GM18505 (cell line): Measurements from ENCODE around the gene ZBED1.
"Not testable (repeated sequence)": the region's sequence is repeated elsewhere in the genome, so short reads cannot be mapped to it uniquely, and the experiment has no call there.

Source experiments
- ATAC-seq: cut with Tn5 transposase; IDR thresholded peaks from one replicate; pipeline ENCODE4 v1.9.1; 2021; ENCODE audit not compliant: unreplicated experiment
- POLR2A ChIP-seq: IDR thresholded peaks from 4 replicates; pipeline ENCODE4 v1.6.1; 2011; ENCODE audit warnings: borderline replicate concordance; ENCODE audit not compliant: insufficient read depth, insufficient read length; ENCODE audit errors: extremely low read depth

The ZBED1 gene

GRCh38 chrX:2483398-2484060 is 17.2 kb downstream of the ZBED1 start:
- no peak for TF ChIP-seq POLR2A
- no peak for ATAC-seq

GRCh38 chrX:2481597-2481996 is 19.2 kb downstream of the ZBED1 start:
- ATAC-seq = not testable (repeated sequence)

- ATAC-seq = not testable (repeated sequence)
Observed at GRCh38 chrX:2479982-2480381, 20.8 kb downstream of the ZBED1 start.

- ATAC-seq = no peak
- no peak for TF ChIP-seq POLR2A
Observed at GRCh38 chrX:2479420-2479780, 21.4 kb downstream of the ZBED1 start.

- no peak for TF ChIP-seq POLR2A
- ATAC-seq = no peak
Observed at GRCh38 chrX:2478546-2479419, 22.0 kb downstream of the ZBED1 start.

GRCh38 chrX:2477313-2477712 is 23.5 kb downstream of the ZBED1 start:
- not testable (repeated sequence) for ATAC-seq

- no peak for ATAC-seq
- TF ChIP-seq POLR2A = no peak
Observed at GRCh38 chrX:2474963-2475726, 25.6 kb downstream of the ZBED1 start.

GRCh38 chrX:2474280-2474962 is 26.4 kb downstream of the ZBED1 start:
- no peak for TF ChIP-seq POLR2A
- ATAC-seq = no peak

- not testable (repeated sequence) for ATAC-seq
Observed at GRCh38 chrX:2473064-2473463, 27.7 kb downstream of the ZBED1 start.

- no peak for ATAC-seq
- no peak for TF ChIP-seq POLR2A
Observed at GRCh38 chrX:2471641-2472040, 29.1 kb downstream of the ZBED1 start.

GRCh38 chrX:2471126-2471525 is 29.6 kb downstream of the ZBED1 start:
- not testable (repeated sequence) for ATAC-seq

- ATAC-seq = not testable (repeated sequence)
Observed at GRCh38 chrX:2469852-2470251, 30.9 kb downstream of the ZBED1 start.

GRCh38 chrX:2469196-2469685 is 31.5 kb downstream of the ZBED1 start:
- TF ChIP-seq POLR2A = no peak
- ATAC-seq = no peak

- no peak for TF ChIP-seq POLR2A
- no peak for ATAC-seq
Observed at GRCh38 chrX:2468261-2469195, 32.2 kb downstream of the ZBED1 start.
